HepG2 (cell line): ENCODE data around the gene CHID1. TPM values are rescaled to one million over a fixed set of nuclear protein-coding genes. Genes with fewer than 3 reads are reported as not detected.

Source experiments
- CBX2 ChIP-seq, 2 experiments: fragments of 200-600 bp in 1 of 2; sonication (generic); formaldehyde crosslinking in 1 of 2; IDR thresholded peaks; 2 replicates each; pipeline versions ENCODE4 v1.7.0 to v1.8.1; 2018 to 2022; ENCODE audit warnings: low read depth in 2 of 2, low read length in 1 of 2, mild to moderate bottlenecking in 1 of 2, missing genetic modification reagents in 1 of 2
- DPF2 ChIP-seq: sonication (generic); formaldehyde crosslinking; IDR thresholded peaks from 2 replicates; pipeline ENCODE4 v1.4.0; 2020; ENCODE audit warnings: mild to moderate bottlenecking, low read depth, missing genetic modification reagents, borderline replicate concordance
- ETV5 ChIP-seq: IDR thresholded peaks from 2 replicates; pipeline ENCODE4 v1.6.1; 2018; ENCODE audit warnings: missing biosample characterization, missing genetic modification reagents, inconsistent platforms, borderline replicate concordance
- HNRNPK ChIP-seq: fragments of 200-400 bp; formaldehyde crosslinking; IDR thresholded peaks from 2 replicates; pipeline ENCODE4 v1.6.1; 2018; ENCODE audit warnings: low read length, low read depth, moderate library complexity, mild to moderate bottlenecking; ENCODE audit not compliant: poor library complexity, severe bottlenecking
- IRF2 ChIP-seq: IDR thresholded peaks from 2 replicates; pipeline ENCODE4 v1.6.1; 2018; ENCODE audit warnings: missing genetic modification reagents, missing compliant biosample characterization
- KLF11 ChIP-seq: IDR thresholded peaks from 2 replicates; pipeline ENCODE4 v1.6.1; 2016; ENCODE audit warnings: missing compliant biosample characterization
- LRRFIP1 ChIP-seq: sonication (generic); formaldehyde crosslinking; conservative IDR thresholded peaks from 2 replicates; pipeline ENCODE4 v1.4.0; 2020; ENCODE audit warnings: missing genetic modification reagents
- NR2F1 ChIP-seq, 2 experiments: fragments of 450-650 bp in 1 of 2; formaldehyde crosslinking in 1 of 2; IDR thresholded peaks; 2 replicates each; pipeline versions ENCODE4 v1.5.0 to v1.6.1; 2016 to 2020; ENCODE audit warnings: mild to moderate bottlenecking in 1 of 2, missing compliant biosample characterization in 1 of 2, missing genetic modification reagents in 1 of 2, moderate library complexity in 1 of 2
- PHF8 ChIP-seq: sonication (generic); formaldehyde crosslinking; IDR thresholded peaks from 2 replicates; pipeline ENCODE4 v1.5.0; 2020; ENCODE audit warnings: missing genetic modification reagents
- RAD21 ChIP-seq: fragments of 450-650 bp; formaldehyde crosslinking; IDR thresholded peaks from 2 replicates; pipeline ENCODE4 v1.5.0; 2020; ENCODE audit warnings: mild to moderate bottlenecking
- SAFB2 ChIP-seq: sonication (generic); formaldehyde crosslinking; IDR thresholded peaks from 2 replicates; pipeline ENCODE4 v1.5.1; 2020; ENCODE audit warnings: missing genetic modification reagents, low read depth, mild to moderate bottlenecking, borderline replicate concordance
- SNAI1 ChIP-seq: sonication (generic); formaldehyde crosslinking; IDR thresholded peaks from 2 replicates; pipeline ENCODE4 v1.5.0; 2020; ENCODE audit warnings: mild to moderate bottlenecking, missing genetic modification reagents, borderline replicate concordance
- TFAP4 ChIP-seq: sonication (generic); IDR thresholded peaks from 2 replicates; pipeline ENCODE4 v1.6.1; 2016; ENCODE audit warnings: low read depth, borderline replicate concordance
- YY1 ChIP-seq: IDR thresholded peaks from 2 replicates; pipeline ENCODE4 v1.6.1; 2011; ENCODE audit warnings: low read length, low read depth, moderate library complexity, mild to moderate bottlenecking; ENCODE audit not compliant: insufficient read depth, insufficient replicate concordance
- ZC3H13 ChIP-seq: sonication (generic); formaldehyde crosslinking; IDR thresholded peaks from 2 replicates; pipeline ENCODE4 v1.8.1; 2023; ENCODE audit warnings: mild to moderate bottlenecking, missing genetic modification reagents, moderate library complexity
- ZFAT ChIP-seq: sonication (generic); formaldehyde crosslinking; conservative IDR thresholded peaks from 2 replicates; pipeline ENCODE4 v1.8.1; 2023; ENCODE audit warnings: missing genetic modification reagents, inconsistent platforms
- ZIK1 ChIP-seq: sonication (generic); formaldehyde crosslinking; IDR thresholded peaks from 2 replicates; pipeline ENCODE4 v1.5.0; 2020; ENCODE audit warnings: mild to moderate bottlenecking, low read depth, missing genetic modification reagents, borderline replicate concordance
- ZMAT3 ChIP-seq: sonication (generic); formaldehyde crosslinking; conservative IDR thresholded peaks from 2 replicates; pipeline ENCODE4 v1.7.0; 2021; ENCODE audit warnings: missing genetic modification reagents
- ZNF12 ChIP-seq: sonication (generic); formaldehyde crosslinking; IDR thresholded peaks from 2 replicates; pipeline ENCODE4 v1.5.0; 2020; ENCODE audit warnings: missing genetic modification reagents
- ZNF33B ChIP-seq: sonication (generic); formaldehyde crosslinking; IDR thresholded peaks from 2 replicates; pipeline ENCODE4 v1.5.1; 2020; ENCODE audit warnings: mild to moderate bottlenecking, missing genetic modification reagents
- ZNF343 ChIP-seq: sonication (generic); formaldehyde crosslinking; IDR thresholded peaks from 2 replicates; pipeline ENCODE4 v1.4.0; 2020; ENCODE audit warnings: mild to moderate bottlenecking, missing genetic modification reagents
- ZNF614 ChIP-seq: IDR thresholded peaks from 2 replicates; pipeline ENCODE4 v1.6.1; 2018; ENCODE audit warnings: missing biosample characterization, missing genetic modification reagents, inconsistent platforms, borderline replicate concordance
- ZNF615 ChIP-seq: sonication (generic); formaldehyde crosslinking; IDR thresholded peaks from 2 replicates; pipeline ENCODE4 v1.5.0; 2020; ENCODE audit warnings: mild to moderate bottlenecking, missing genetic modification reagents, borderline replicate concordance
- ZSCAN25 ChIP-seq: sonication (generic); formaldehyde crosslinking; IDR thresholded peaks from 2 replicates; pipeline ENCODE4 v1.8.0; 2022; ENCODE audit warnings: mild to moderate bottlenecking, missing genetic modification reagents
- polyA plus RNA-seq, 8 experiments: library from polyadenylated mRNA; depleted of rRNA in 3 of 8; stranded (reverse) in 7 of 8; unstranded in 1 of 8; fragments of >200 nt; fragmentation: Illumina TruSeq in 4 of 8; extraction: Trizol in 4 of 8; gene quantifications; 2 replicates each; pipeline versions ENCODE4 v1.2.1 to v1.2.3, GENCODE V29; 2011 to 2016; ENCODE audit warnings: low read depth in 4 of 8, missing spikeins in 1 of 8, mixed read lengths in 1 of 8; ENCODE audit not compliant: insufficient read depth in 1 of 8
- total RNA-seq, 5 experiments: library from RNA; depleted of rRNA; stranded (reverse); fragments of >200 nt; fragmentation: Illumina TruSeq; extraction: Trizol; gene quantifications; 2 replicates each; pipeline ENCODE4 v1.2.3, GENCODE V29; 2016; ENCODE audit warnings: low read depth in 1 of 5
- TF ChIP-seq, protein P1 (sequence below), 2 experiments: fragments of 450-650 bp in 1 of 2; sonication (generic) in 1 of 2; formaldehyde crosslinking; IDR thresholded peaks; 2 replicates each; pipeline versions ENCODE4 v1.5.0 to v1.8.0; 2020 to 2022; ENCODE audit warnings: mild to moderate bottlenecking in 1 of 2, missing genetic modification reagents in 1 of 2
- TF ChIP-seq, protein P2 (sequence below): sonication (generic); formaldehyde crosslinking; IDR thresholded peaks from 2 replicates; pipeline ENCODE4 v1.5.1; 2020; ENCODE audit warnings: missing genetic modification reagents, mild to moderate bottlenecking, borderline replicate concordance

CHID1 gene
- total and polyA plus RNA-seq, 2 of the 13 experiments (the other 11 are each of a cell fraction or from before 2014, with no cell fraction given), result 65.1 to 93.6 TPM

DNA sequence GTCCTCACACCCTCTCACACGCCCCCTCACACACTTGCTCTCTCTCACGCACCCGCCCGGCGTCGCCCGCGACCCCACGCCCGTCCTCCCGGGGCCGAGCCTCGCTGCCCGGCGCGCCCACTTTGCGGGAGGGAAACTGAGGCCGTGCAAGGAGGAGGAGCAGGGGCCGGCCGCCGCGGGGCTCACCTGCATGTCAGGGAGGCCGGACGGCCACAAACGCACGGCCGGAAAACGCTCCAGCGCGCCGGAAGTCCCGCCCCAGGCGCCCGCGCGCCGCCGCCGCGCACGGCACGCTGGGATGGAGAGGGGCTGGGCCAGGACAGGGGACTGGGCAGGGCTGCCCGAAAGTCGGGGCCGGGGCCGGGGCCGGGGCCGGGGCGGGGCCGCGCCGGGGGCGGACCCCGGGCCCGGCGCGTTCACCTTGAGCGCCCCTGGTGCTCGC lies at the start of gene CHID1 (continued):
- TF ChIP-seq LRRFIP1 (CRISPR knock-in tag) (no peak), DPF2 (CRISPR knock-in tag) (no peak), ZNF33B (no peak), YY1 (no peak), CBX2 (IDR thresholded peaks at IDR 0.05; ENCODE audit: low read depth, low read length) (no peak), CBX2 (CRISPR knock-in tag; IDR thresholded peaks at IDR 0.05; ENCODE audit: low read depth) (no peak), NR2F1 (CRISPR knock-in tag; IDR thresholded peaks at IDR 0.05) (no peak), ZNF615 (CRISPR knock-in tag) (no peak), SNAI1 (CRISPR knock-in tag) (no peak), ZMAT3 (CRISPR knock-in tag) (0 out of 2 replicates have a peak, but pooled peaks have one; percentile 21), KLF11 (no peak), IRF2 (CRISPR knock-in tag) (no peak), RAD21 (no peak), TFAP4 (no peak), ZNF12 (CRISPR knock-in tag) (no peak), ETV5 (peak; percentile 41; the same call in 1 of the 2 replicates), ZNF614 (CRISPR knock-in tag) (no peak), PHF8 (peak; percentile 72), ZSCAN25 (CRISPR knock-in tag) (no peak), ZIK1 (0 out of 2 replicates have a peak, but pooled peaks have one; percentile 7), SAFB2 (CRISPR knock-in tag) (no peak), HNRNPK (peak; percentile 99), ZC3H13 (CRISPR knock-in tag) (peak; percentile 80; the same call in 1 of the 2 replicates), ZNF343 (CRISPR knock-in tag) (no peak), ZFAT (no peak)
- TF ChIP-seq, protein P1, sequence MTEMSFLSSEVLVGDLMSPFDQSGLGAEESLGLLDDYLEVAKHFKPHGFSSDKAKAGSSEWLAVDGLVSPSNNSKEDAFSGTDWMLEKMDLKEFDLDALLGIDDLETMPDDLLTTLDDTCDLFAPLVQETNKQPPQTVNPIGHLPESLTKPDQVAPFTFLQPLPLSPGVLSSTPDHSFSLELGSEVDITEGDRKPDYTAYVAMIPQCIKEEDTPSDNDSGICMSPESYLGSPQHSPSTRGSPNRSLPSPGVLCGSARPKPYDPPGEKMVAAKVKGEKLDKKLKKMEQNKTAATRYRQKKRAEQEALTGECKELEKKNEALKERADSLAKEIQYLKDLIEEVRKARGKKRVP (CRISPR knock-in tag; IDR thresholded peaks at IDR 0.05), result peak in 1 of 2 experiments; percentile 54; a peak in 1 of 4 replicates
- TF ChIP-seq, protein P2, sequence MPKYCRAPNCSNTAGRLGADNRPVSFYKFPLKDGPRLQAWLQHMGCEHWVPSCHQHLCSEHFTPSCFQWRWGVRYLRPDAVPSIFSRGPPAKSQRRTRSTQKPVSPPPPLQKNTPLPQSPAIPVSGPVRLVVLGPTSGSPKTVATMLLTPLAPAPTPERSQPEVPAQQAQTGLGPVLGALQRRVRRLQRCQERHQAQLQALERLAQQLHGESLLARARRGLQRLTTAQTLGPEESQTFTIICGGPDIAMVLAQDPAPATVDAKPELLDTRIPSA, result no peak
